HK-2 (cell line): Measurements from ENCODE around the gene FASN.
"Not testable (repeated sequence)": the region's sequence is repeated elsewhere in the genome, so short reads cannot be mapped to it uniquely, and the experiment has no call there.

ENCODE experiments used
- DNase-seq: peaks from one replicate; pipeline ENCODE4 v3.0.0-alpha.2; 2018; ENCODE audit not compliant: unreplicated experiment

The FASN gene

DNA sequence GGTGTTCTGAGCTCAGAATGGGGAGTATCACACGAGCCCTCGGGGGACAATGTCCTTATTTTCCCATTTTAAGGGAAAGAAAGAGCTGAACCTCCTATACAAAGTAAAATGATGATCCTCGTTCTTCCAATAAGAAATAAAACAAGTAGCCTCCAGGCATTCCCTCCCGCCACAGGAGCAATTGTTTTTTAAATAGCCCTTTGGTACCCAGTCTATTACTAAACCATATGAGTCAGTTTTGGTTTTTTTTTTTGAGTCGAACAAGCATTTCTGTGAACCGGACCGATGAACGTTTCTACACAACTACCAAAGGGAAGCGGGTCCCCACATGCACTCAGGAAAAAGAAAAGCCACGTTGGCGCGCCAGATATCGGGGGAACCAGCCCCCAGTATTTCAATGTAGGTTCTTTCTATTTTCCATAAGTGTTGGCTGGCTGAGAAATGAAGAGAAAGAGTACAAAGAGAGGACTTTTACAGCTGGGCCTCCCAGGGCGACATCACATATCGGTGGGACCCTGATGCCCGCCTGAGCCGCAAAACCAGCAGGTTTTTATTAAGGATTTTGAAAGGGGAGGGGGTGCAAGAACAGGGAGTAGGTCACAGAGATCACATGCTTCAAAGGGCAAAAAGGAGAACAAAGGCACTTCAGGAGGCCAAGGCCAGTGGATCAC is 56.8 kb downstream of the FASN start:
- no peak for DNase-seq

DNA sequence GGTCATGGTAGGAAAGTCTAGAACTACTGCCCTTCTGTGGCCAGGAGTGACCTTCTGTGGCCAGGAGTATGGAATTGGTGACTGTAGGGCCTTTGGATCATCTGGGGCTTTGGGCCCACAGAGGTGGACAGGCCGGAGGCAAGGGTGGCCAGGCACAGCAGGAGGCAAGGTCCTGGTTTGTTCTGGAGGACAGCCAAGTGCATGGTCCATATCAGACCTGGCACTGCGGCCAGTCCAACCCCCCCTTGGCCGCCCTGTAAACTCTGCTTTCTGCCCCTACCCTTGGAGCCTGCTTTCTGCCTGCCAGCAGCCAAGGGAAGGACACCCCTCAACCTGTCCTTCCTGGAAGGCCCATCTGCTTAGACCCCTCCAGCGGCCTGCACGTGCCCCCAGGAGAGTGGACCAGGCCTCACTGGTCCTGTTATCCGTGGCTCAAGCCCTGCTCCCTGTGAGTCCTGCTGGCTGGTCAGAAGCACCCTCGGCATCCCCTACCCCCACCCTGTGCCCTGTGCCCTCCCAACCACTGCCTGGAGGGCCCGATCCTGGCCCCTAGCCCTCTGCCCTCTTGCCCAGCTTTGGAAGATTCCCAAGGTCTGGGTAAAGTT is 58.2 kb downstream of the FASN start:
- DNase-seq, result no peak

DNA sequence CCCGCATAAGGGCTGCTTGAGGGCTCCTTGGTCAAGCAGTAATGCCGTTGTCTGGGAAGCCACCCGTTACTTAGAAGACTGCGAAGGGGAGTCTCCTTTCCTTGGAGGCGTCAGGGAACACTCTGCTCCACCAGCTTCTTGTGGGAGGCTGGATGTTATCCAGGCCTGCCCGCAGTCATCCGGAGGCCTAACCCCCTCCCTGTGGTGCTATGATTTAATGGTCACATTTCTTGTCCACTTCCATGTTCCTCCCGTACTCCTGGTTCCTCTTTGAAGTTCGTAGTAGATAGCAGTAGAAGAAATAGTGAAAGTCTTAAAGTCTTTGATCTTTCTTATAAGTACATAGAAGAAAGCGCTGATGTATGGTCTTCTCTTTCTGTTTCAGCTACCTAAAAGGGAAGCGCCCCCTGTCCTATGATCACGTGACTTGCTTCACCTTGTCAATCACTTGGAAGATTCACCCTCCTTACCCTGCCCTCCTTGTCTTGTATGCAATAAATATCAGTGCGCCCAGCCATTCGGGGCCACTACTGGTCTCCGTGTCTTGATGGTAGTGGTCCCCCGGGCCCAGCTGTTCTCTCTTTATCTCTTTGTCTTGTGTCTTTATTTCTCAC is 59.1 kb downstream of the FASN start:
- not testable (repeated sequence) for DNase-seq

DNA sequence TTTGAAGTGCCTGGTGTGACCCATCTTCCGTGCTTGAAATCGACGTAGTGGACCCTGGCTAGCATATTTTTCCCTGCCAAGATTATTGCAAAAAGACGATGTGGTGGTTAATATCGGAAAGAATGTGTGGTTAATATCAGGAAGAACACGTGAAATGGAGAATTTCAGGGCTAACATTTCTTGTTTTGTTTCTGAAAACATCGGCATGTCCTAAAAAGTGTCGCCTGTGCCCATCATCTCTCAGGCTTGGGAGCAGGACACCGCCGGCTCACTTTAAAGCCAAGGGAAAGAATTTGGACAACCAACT is 60.2 kb downstream of the FASN start:
- no peak for DNase-seq

DNA sequence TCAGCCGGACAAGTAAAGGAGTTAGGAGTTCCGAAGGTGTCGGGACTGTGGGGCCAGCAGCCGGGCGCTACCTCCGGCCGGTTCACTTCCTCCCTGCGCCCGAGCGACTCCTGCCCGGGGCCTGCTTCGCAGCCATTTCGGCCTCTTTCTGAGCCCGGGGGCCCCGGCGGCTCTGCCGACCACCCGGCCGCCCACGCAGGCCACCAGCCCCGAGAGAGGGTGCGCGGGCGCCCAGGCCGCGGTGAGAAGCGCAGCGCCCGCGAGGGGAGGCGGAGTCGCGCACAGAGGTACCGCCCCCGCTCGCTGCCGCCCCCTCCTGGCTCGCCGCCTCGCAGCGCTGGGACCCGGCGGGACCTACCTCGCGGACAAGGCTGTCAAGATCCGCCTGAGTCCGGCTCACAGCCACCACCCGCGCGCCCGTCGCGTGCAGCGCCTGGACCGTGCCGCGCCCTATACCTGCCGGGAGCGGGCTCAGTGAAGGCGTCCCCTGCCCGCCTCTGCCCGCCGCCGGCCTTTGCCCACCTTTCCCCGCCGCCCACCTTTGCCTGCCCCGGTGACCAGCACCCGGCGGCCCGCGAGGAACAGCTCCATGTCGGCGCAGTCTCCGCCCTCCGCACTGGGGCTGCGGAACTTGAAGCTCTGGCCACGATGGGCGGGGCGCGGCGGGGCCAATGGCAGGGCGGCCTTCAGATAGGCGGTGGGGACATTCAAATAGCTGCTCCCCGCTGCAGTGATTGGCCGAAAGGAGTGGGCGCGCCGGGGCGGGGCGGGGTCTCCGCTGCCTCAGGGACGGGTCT is 60.7 kb downstream of the FASN start, which contains the start of gene DCXR:
TSS of gene DCXR (minus strand) at position 606 of the 797 bp plus-strand sequence. CDS start at position 591, 15 bp downstream.
- DNase-seq, result peak; percentile 96

DNA sequence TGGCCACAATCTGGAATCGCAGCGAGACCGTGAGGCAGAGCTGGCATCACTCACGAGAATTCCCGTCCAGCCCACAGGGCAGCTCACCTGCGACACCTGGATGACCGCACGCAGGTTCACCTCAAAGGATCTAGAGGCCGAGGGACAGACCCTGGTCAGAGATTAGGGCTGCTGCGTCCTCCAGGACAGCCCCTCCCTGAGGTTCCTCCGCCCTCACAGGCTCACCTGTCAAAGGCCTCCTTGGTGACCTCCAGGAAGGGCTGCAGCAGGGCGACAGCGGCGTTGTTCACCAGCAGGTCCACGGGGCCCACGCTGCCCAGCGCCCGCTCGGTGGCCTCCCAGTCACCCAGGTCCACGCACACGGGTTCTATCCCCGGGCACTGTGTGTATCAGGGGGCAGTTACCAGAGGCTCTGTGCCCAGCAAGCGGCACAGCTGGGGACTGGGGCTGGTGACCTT is 61.4 kb downstream of the FASN start:
- DNase-seq, result no peak

DNA sequence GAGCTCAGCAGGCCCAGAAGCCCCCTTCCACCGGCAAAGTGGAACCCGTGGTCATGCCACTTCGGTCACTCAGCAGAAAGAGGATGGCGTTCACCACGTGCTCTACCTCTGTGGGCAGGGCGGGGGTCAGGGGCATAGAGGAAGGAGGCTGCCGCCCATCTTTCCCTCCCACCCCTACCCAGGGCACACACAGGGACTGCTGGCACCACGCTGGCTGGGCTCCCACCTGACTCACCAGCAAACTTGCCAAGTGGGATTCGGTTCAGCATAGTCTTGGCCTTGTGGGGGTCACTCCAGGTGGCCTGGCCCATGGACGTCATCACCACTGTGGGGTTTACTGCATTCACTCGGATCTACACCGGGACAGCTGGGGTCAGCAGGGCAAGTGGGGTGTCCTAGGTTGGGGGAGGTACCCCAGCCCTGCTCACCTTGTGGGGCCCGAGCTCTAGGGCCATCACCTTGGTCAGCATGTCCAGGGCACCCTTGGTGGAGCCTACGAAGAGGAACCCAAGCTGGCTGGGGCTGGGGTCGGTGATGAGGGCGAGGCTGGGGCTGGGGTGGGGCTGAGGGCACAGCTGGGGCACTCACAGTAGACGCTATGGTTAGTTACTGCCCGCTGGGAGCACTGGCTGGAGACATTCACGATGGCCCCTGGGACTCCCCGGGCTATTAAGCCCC is 61.9 kb downstream of the FASN start:
- no peak for DNase-seq

DNA sequence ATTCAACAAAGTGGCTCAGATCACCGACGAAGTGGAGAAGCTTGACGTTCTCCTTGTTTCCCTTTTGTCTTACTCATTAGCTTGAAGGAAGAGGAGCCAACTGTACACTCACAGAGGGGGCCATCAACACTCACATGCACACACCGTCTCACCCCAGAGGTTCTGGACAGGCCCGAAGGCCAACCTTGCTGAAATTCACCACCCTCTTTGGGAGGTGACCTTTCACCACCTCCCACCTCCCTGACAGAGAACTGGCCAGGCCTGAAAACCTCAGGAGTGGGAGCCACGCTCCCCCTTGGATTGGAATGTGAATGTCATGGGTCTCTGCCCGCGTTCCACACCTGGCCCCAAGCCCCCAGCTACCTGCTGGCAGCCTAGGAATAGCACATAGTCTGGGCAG is 62.5 kb downstream of the FASN start:
- DNase-seq, result no peak

DNA sequence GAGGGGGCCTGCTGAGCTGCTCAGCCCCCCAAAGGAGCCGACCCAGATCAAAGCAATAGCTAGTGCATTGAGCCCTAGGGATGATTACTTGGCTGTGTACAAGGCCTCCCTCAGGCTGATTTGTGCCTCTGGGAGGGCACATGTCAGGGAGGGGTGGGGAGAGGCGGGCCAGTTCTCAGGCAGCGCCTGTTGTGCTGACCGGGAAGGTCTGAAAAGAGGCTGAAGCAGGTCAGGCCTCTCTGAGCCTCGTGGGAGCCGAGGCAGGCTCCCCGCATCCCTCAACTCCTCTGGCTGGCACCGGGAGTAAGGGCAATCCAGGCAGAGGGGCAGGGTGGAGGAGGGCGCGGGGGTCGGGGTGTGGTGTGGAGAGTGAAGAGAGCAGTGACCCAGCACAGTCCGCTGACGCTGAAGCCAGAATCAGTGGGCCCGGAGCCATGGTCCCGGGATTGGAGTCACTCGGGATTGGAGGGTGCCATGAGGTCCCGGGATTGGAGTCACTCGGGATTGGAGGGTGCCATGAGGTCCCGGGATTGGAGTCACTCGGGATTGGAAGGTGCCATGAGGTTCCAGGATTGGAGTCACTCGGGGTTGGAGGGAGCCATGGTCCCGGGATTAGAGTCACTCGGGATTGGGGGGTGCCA is 63.5 kb downstream of the FASN start:
- no peak for DNase-seq

DNA sequence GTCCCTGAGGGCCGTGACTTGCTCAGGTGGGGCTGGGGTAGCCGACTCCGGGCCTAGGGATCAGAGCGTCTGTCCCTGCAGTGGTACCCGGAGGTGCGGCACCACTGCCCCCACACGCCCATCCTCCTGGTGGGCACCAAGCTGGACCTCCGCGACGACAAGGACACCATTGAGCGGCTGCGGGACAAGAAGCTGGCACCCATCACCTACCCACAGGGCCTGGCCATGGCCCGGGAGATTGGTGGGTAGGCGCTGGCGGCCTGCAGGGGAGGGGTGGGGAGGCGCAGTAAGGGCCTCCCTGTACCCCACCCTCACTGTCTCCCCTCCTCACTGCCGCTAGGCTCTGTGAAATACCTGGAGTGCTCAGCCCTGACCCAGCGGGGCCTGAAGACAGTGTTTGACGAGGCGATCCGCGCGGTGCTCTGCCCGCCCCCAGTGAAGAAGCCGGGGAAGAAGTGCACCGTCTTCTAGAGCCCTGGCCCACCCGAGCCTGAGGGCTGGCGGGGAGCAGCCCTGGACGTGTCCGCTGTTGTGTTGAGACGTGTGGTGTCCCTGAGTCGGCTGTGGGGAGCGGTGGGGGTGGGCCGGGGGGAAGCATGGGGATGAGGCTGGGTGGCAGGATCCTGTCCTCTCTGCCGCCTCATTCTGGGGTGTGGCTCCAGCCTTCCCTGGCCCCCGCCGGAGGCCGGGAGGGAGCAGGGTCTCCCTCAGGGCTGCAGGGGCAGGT is 64.5 kb downstream of the FASN start:
- DNase-seq, result no peak

DNA sequence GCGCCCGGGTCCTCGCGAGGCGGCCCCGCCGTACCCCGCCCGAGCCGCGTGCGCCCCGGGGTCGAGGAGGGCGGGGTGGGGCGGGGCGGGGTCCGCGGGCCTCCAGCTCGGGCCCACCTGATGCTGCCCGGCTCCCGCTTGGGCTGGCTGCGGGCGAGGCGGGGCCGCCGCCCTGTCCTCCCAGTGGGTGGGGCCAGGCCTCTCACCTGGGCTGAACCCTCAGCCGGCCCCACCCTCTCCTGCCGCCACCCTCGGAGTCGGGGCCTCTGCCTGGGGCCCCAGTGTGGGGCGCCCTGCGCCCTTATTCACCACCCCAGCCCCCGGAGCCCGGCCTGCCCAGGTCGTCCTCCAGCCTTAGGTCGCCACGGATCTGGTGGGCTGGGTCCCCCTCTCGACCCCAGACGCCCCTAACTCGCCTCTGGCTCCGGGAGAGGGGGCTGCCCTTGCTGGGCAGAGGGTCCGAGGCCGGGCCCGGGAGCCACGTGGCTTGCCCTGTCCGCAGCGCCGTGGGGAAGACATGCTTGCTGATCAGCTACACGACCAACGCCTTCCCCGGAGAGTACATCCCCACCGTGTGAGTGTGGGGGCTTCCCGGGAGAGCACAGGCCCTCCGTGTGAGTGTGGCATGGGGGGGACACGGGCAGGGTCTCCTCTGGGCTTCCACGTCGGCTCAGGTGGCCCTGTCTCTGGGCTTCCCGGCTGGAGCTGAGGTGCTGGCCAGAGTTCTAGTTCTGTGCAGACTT is 66.0 kb downstream of the FASN start:
- no peak for DNase-seq

DNA sequence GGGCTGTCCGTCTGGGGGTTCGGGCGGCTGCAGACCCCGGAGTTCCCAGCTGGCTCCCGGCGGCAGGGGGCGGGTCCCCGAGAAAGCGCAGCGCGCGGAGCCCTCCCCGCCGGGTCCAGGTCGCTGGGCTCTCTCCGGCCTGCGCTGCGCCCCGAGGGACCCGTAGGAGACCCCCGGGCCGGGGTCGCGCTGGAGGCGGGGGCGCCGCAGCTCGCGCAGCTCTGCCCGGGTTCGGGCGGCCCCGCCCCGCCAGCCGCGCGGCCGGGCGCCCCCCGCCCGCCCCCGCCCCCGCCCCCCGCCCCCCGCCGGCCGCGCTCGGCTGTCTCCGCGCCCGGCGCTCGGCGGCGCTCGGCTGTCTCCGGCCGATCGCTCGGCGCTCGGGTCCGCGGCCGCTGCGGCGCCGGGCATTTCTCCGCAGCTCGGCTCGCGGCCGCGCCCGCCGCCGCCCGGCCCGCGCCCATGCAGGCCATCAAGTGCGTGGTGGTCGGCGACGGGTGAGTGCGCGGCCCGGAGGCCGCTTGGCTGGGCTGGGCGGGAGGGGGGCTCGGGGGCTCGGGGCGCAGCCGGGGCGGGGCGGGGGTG is 66.6 kb downstream of the FASN start, which contains the start of gene RAC3:
TSS of gene RAC3 (plus strand) at position 376 of the 582 bp plus-strand sequence. CDS start at position 460, 84 bp downstream.
- DNase-seq, result no peak

DNA sequence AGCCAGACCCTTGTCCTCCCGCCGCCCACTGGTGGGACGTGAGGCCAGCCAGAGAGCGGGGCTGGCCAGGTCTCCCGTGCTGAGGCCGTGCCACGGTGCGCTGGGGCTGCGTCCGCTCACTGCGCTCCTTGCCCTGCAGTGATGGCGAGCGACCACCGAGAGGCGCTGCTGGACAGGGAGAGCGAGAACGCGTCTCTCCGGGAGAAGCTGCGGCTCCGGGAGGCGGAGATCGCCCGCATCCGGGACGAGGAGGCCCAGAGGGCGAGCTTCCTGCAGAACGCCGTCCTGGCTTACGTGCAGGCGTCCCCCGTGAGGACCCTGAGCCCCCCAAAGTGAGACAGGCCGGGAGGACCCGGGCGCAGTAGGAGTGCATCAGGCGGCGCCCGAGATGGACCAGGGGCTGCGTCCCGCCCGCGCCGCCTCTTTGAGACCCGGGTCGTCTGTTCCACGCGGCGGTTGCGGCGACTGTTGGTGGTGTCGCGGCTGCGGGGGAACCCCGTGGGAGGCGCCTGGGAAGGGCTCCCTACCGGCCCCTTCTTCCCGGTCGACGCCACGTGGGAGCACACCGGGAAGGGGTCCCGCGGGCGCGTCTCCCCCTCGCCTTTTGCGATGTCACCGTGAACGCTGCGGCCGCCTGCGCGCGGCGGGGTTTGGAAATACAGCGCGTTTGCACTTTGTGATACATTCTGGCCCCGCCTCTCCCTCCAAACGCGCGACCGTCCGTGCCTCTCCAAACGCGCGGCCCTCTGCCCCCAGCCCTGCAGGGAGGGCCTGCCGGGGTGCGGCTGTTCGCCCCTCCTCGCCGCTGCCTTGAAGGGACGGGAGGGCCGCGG is 67.3 kb downstream of the FASN start:
- DNase-seq, result peak; percentile 91

DNA sequence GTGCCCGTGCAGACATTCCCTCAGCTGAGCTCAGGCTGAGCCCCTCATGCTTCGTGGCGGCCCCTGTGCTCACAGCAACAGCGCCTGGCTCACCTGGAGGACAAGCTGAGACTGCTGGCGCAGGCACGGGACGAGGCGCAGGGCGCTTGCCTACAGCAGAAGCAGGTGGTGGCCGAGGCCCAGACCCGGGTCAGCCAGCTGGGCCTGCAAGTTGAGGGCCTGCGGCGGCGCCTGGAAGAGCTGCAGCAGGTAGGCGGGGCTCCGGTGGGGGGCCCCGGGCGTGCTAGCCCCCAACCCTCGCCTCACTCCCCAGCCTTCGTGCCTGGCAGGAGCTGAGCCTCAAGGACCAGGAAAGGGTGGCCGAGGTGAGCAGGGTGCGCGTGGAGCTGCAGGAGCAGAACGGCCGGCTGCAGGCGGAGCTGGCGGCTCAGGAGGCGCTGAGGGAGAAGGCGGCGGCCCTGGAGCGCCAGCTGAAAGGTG is 68.0 kb downstream of the FASN start:
- DNase-seq, result no peak

DNA sequence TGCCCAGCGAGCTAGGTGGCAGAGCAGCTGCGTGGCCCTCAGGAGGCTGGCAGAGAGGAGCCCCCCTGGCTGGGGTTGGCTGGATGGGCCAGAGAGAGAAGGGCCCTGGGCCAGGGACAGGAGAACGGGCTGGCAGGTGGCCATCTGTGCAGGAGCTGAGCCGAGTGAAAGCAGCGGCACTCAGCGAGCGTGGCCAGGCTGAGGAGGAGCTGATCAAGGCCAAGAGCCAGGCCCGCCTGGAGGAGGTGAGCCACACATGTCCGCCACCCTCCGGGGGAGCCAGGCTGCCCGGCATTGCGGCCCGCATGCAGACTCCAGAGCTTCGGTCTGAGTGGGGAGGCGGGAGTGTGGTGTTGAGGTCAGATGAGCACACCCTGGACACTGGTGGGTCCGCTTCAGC is 68.6 kb downstream of the FASN start:
- no peak for DNase-seq

DNA sequence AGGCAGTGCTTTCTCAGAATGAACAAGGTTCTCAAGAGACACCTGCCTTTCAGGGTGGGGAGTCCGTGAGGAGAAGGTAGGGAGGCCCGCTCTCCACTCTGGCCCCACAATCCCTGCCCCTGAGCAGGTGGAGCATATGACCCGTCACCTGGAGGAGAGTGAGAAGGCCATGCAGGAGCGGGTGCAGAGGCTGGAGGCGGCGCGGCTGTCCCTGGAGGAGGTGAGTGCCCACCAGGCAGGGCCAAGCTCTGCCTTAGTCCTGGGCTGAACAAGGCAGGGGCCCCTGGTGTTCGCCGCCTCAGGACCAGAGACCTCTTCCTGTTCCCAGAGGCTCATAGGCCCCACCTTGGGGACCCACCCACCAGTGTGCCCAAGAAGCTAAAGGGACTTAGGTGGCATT is 69.1 kb downstream of the FASN start:
- no peak for DNase-seq
